ENCODE data around the gene PHLDB1. TPM values are rescaled to one million over a fixed set of nuclear protein-coding genes. Genes with fewer than 3 reads are reported as not detected.

Gene PHLDB1
- total and polyA plus RNA-seq, 2 donors (not counting 3 experiments of a cell fraction or from before 2014, with no cell fraction given), result 99.7 to 183 TPM

- CTCF ChIA-PET, result interaction anchor here (0.6 to 9.3 kb wide), 9 partner anchors 13 to 52 kb away, joined by 3 to 138 read pairs (median 7); partner anchors contain the start of gene ARCN1
- Histone ChIP-seq H3K36me3 (ENCODE audit: control insufficient read depth in 2 of 2, extremely low read depth in 1 of 2, insufficient read depth in 2 of 2, low read length in 2 of 2) (peaks cover 4 to 5% of the 10 kb centered on the region in 2 experiments), H2AFZ (ENCODE audit: low read depth, low read length) (no peak overlapping the region), H3K9ac (replicated peaks; ENCODE audit: extremely low read depth, insufficient read depth, low read length) (no peak overlapping the region), H3K4me2 (ENCODE audit: insufficient read depth, low read length) (no peak overlapping the region), H3K27ac (ENCODE audit: insufficient read depth, low read depth, low read length) (no peak overlapping the region), H3K4me3 (replicated peaks in 1 of 3; ENCODE audit: insufficient read depth in 1 of 3, low read depth in 1 of 3, low read length in 3 of 3) (no peak overlapping the region), H4K20me1 (replicated peaks; ENCODE audit: control insufficient read depth, extremely low read depth, insufficient read depth, low read length) (no peaks in the 10 kb centered on the region), H3K4me1 (ENCODE audit: control insufficient read depth, extremely low read depth, insufficient read depth, low read length) (peaks cover 27% of the 10 kb centered on the region), H3K9me3 (replicated peaks; ENCODE audit: control insufficient read depth, insufficient read depth, low read length) (no peaks in the 10 kb centered on the region), H3K27me3 (ENCODE audit: control insufficient read depth in 2 of 2, insufficient read depth in 2 of 2, low read length in 2 of 2) (no peaks in the 10 kb centered on the region), H3K9me1 (replicated peaks; ENCODE audit: control insufficient read depth, extremely low read depth, insufficient read depth, low read length) (no peaks in the 10 kb centered on the region), H3K79me2 (ENCODE audit: control insufficient read depth, insufficient read depth, low read length) (peaks cover 27% of the 10 kb centered on the region)
- POLR2A ChIA-PET, result interaction anchor here (4.1 kb wide), 1 partner anchor 15 kb away, joined by 29 read pairs; no protein-coding TSS in a partner anchor
- intact Hi-C loops (cut with micrococcal nuclease) (loop anchor here (1.0 to 2.0 kb wide), 3 partner anchors 12 to 52 kb away; no protein-coding TSS in a partner anchor), dilution Hi-C loops (cut with MboI; ENCODE audit: extremely low pct_ligation_motif_present, low sequenced_read_pairs) (no loop called here)
- no peak for FAIRE-seq
- DNase-seq (ENCODE audit: low read depth, low spot score), result no peak
- BruUV-seq (replicated peaks), result no TSS peak
- TF ChIP-seq, protein P1, sequence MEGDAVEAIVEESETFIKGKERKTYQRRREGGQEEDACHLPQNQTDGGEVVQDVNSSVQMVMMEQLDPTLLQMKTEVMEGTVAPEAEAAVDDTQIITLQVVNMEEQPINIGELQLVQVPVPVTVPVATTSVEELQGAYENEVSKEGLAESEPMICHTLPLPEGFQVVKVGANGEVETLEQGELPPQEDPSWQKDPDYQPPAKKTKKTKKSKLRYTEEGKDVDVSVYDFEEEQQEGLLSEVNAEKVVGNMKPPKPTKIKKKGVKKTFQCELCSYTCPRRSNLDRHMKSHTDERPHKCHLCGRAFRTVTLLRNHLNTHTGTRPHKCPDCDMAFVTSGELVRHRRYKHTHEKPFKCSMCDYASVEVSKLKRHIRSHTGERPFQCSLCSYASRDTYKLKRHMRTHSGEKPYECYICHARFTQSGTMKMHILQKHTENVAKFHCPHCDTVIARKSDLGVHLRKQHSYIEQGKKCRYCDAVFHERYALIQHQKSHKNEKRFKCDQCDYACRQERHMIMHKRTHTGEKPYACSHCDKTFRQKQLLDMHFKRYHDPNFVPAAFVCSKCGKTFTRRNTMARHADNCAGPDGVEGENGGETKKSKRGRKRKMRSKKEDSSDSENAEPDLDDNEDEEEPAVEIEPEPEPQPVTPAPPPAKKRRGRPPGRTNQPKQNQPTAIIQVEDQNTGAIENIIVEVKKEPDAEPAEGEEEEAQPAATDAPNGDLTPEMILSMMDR (IDR thresholded peaks at IDR 0.05; ENCODE audit: extremely low read depth in 1 of 2, insufficient read depth in 1 of 2, low read depth in 1 of 2, low read length in 2 of 2), result no peak
- TF ChIP-seq MAX (IDR thresholded peaks at IDR 0.05; ENCODE audit: insufficient read depth, insufficient read length) (no peak), POLR2A (IDR thresholded peaks at IDR 0.05; ENCODE audit: low read depth, low read length) (no peak)
Observed at GRCh38 chr11:118606844-118607228, 579 bp upstream of the PHLDB1 start.
